Measurements from ENCODE around the gene KIR3DL3. TPM values are rescaled to one million over a fixed set of nuclear protein-coding genes. Genes with fewer than 3 reads are reported as not detected.
"Not testable (repeated sequence)": the region's sequence is repeated elsewhere in the genome, so short reads cannot be mapped to it uniquely, and the experiment has no call there.

The KIR3DL3 gene
- total and polyA plus RNA-seq, 2 donors (not counting 1 experiment from before 2014, with no cell fraction given): not detected

GRCh38 chr19:54758577-54758976 is 34.3 kb downstream of the KIR3DL3 start:
- H3K4me3 Mint-ChIP-seq; H3K27me3 Mint-ChIP-seq; H3K27ac Mint-ChIP-seq; H3K27ac ChIP-seq (ENCODE audit: low read length in 2 of 2); H3K9me3 ChIP-seq (ENCODE audit: control extremely low read depth in 1 of 3, control insufficient read depth in 2 of 3, insufficient read depth in 1 of 3, low read length in 2 of 3); H3K4me3 ChIP-seq (ENCODE audit: control extremely low read depth in 1 of 5, extremely low read depth in 1 of 5, insufficient read depth in 1 of 5, low read depth in 2 of 5, low read length in 4 of 5); H3K4me2 ChIP-seq (replicated peaks; ENCODE audit: low read depth, low read length, poor library complexity, severe bottlenecking); H3K79me2 ChIP-seq (ENCODE audit: control insufficient read depth, insufficient read depth, low read length); DNase-seq; H3K36me3 ChIP-seq (replicated peaks in 1 of 2; ENCODE audit: control extremely low read depth in 1 of 2, control insufficient read depth in 1 of 2, extremely low read depth in 1 of 2, insufficient read depth in 2 of 2, low read length in 1 of 2); POLR2A ChIA-PET; H2AFZ ChIP-seq (ENCODE audit: insufficient read depth, low read depth, low read length, poor library complexity, severe bottlenecking); H3K4me1 ChIP-seq (ENCODE audit: control insufficient read depth in 2 of 2, insufficient read depth in 2 of 2, low read length in 2 of 2); H3K9ac ChIP-seq (ENCODE audit: low read length); intact Hi-C loops (cut with micrococcal nuclease); H4K20me1 ChIP-seq (ENCODE audit: control insufficient read depth, insufficient read depth, low read length, poor library complexity, severe bottlenecking); ATAC-seq (ENCODE audit: low read depth); H3K27me3 ChIP-seq (replicated peaks in 1 of 4; ENCODE audit: control extremely low read depth in 1 of 4, control insufficient read depth in 3 of 4, insufficient read depth in 4 of 4, low read length in 3 of 4); CTCF ChIA-PET; H3K4me1 Mint-ChIP-seq; H3K9me3 Mint-ChIP-seq (ENCODE audit: insufficient read depth): not testable (repeated sequence)
- 77% methylated on average over 5 of the region's 6 CpGs for WGBS (ENCODE audit: insufficient coverage)

- H4K20me1 ChIP-seq (ENCODE audit: control insufficient read depth, insufficient read depth, low read length, poor library complexity, severe bottlenecking); H3K27me3 ChIP-seq (replicated peaks in 1 of 4; ENCODE audit: control extremely low read depth in 1 of 4, control insufficient read depth in 3 of 4, insufficient read depth in 4 of 4, low read length in 3 of 4); H3K9me3 ChIP-seq (ENCODE audit: control extremely low read depth in 1 of 3, control insufficient read depth in 2 of 3, insufficient read depth in 1 of 3, low read length in 2 of 3); H3K27me3 Mint-ChIP-seq; H3K79me2 ChIP-seq (ENCODE audit: control insufficient read depth, insufficient read depth, low read length); H3K27ac ChIP-seq (ENCODE audit: low read length in 2 of 2); H3K9ac ChIP-seq (ENCODE audit: low read length); H3K9me3 Mint-ChIP-seq (ENCODE audit: insufficient read depth); ATAC-seq (ENCODE audit: low read depth); H3K4me1 Mint-ChIP-seq; H3K4me1 ChIP-seq (ENCODE audit: control insufficient read depth in 2 of 2, insufficient read depth in 2 of 2, low read length in 2 of 2); H3K36me3 ChIP-seq (replicated peaks in 1 of 2; ENCODE audit: control extremely low read depth in 1 of 2, control insufficient read depth in 1 of 2, extremely low read depth in 1 of 2, insufficient read depth in 2 of 2, low read length in 1 of 2); H3K4me2 ChIP-seq (replicated peaks; ENCODE audit: low read depth, low read length, poor library complexity, severe bottlenecking); H3K4me3 Mint-ChIP-seq; intact Hi-C loops (cut with micrococcal nuclease); H2AFZ ChIP-seq (ENCODE audit: insufficient read depth, low read depth, low read length, poor library complexity, severe bottlenecking); DNase-seq; POLR2A ChIA-PET; CTCF ChIA-PET; H3K4me3 ChIP-seq (ENCODE audit: control extremely low read depth in 1 of 5, extremely low read depth in 1 of 5, insufficient read depth in 1 of 5, low read depth in 2 of 5, low read length in 4 of 5); H3K27ac Mint-ChIP-seq: not testable (repeated sequence)
- 78% methylated on average over 8 of the region's 8 CpGs for WGBS (ENCODE audit: insufficient coverage)
Measured at GRCh38 chr19:54764219-54764618, 40.0 kb downstream of the KIR3DL3 start.

GRCh38 chr19:54766464-54766863 is 42.2 kb downstream of the KIR3DL3 start:
- H3K36me3 ChIP-seq (replicated peaks in 1 of 2; ENCODE audit: control extremely low read depth in 1 of 2, control insufficient read depth in 1 of 2, extremely low read depth in 1 of 2, insufficient read depth in 2 of 2, low read length in 1 of 2); H3K9me3 ChIP-seq (ENCODE audit: control extremely low read depth in 1 of 3, control insufficient read depth in 2 of 3, insufficient read depth in 1 of 3, low read length in 2 of 3); H3K79me2 ChIP-seq (ENCODE audit: control insufficient read depth, insufficient read depth, low read length); H4K20me1 ChIP-seq (ENCODE audit: control insufficient read depth, insufficient read depth, low read length, poor library complexity, severe bottlenecking); ATAC-seq (ENCODE audit: low read depth); H3K27me3 ChIP-seq (replicated peaks in 1 of 4; ENCODE audit: control extremely low read depth in 1 of 4, control insufficient read depth in 3 of 4, insufficient read depth in 4 of 4, low read length in 3 of 4); H3K27ac Mint-ChIP-seq; H3K4me3 ChIP-seq (ENCODE audit: control extremely low read depth in 1 of 5, extremely low read depth in 1 of 5, insufficient read depth in 1 of 5, low read depth in 2 of 5, low read length in 4 of 5); H3K4me1 Mint-ChIP-seq; H3K9me3 Mint-ChIP-seq (ENCODE audit: insufficient read depth); H3K27ac ChIP-seq (ENCODE audit: low read length in 2 of 2); intact Hi-C loops (cut with micrococcal nuclease); H3K4me1 ChIP-seq (ENCODE audit: control insufficient read depth in 2 of 2, insufficient read depth in 2 of 2, low read length in 2 of 2); H3K27me3 Mint-ChIP-seq; H3K9ac ChIP-seq (ENCODE audit: low read length); H2AFZ ChIP-seq (ENCODE audit: insufficient read depth, low read depth, low read length, poor library complexity, severe bottlenecking); H3K4me3 Mint-ChIP-seq; DNase-seq; POLR2A ChIA-PET; H3K4me2 ChIP-seq (replicated peaks; ENCODE audit: low read depth, low read length, poor library complexity, severe bottlenecking); CTCF ChIA-PET: not testable (repeated sequence)
- WGBS (ENCODE audit: insufficient coverage): 83% methylated on average over 1 of the region's 4 CpGs

DNA sequence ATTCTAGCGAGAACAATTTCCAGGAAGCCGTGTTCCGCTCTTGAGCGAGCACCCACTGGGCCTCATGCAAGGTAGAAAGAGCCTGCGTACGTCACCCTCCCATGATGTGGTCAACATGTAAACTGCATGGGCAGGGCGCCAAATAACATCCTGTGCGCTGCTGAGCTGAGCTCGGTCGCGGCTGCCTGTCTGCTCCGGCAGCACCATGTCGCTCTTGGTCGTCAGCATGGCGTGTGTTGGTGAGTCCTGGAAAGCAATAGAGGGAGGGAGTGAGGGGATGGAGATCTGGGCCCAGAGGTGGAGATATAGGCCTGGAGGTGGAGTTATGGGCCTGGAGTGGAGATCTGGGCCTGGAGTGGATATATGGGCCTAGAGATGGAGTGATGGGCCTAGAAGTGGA is 45.4 kb downstream of the KIR3DL3 start, which contains the start of gene KIR2DL1:
Gene KIR2DL1 (plus strand): TSS at position 148 of the 400 bp plus-strand sequence. CDS start 58 bp downstream, at position 206.
- H3K9ac ChIP-seq (ENCODE audit: low read length); H3K9me3 ChIP-seq (ENCODE audit: control extremely low read depth in 1 of 3, control insufficient read depth in 2 of 3, insufficient read depth in 1 of 3, low read length in 2 of 3); H3K36me3 ChIP-seq (replicated peaks in 1 of 2; ENCODE audit: control extremely low read depth in 1 of 2, control insufficient read depth in 1 of 2, extremely low read depth in 1 of 2, insufficient read depth in 2 of 2, low read length in 1 of 2); H3K79me2 ChIP-seq (ENCODE audit: control insufficient read depth, insufficient read depth, low read length); H3K4me3 Mint-ChIP-seq; intact Hi-C loops (cut with micrococcal nuclease); POLR2A ChIA-PET; H3K4me2 ChIP-seq (replicated peaks; ENCODE audit: low read depth, low read length, poor library complexity, severe bottlenecking); DNase-seq; H3K4me3 ChIP-seq (ENCODE audit: control extremely low read depth in 1 of 5, extremely low read depth in 1 of 5, insufficient read depth in 1 of 5, low read depth in 2 of 5, low read length in 4 of 5); H3K27ac ChIP-seq (ENCODE audit: low read length in 2 of 2); CTCF ChIA-PET; ATAC-seq (ENCODE audit: low read depth); H3K27me3 ChIP-seq (replicated peaks in 1 of 4; ENCODE audit: control extremely low read depth in 1 of 4, control insufficient read depth in 3 of 4, insufficient read depth in 4 of 4, low read length in 3 of 4); H3K4me1 ChIP-seq (ENCODE audit: control insufficient read depth in 2 of 2, insufficient read depth in 2 of 2, low read length in 2 of 2); H3K27me3 Mint-ChIP-seq; H2AFZ ChIP-seq (ENCODE audit: insufficient read depth, low read depth, low read length, poor library complexity, severe bottlenecking); H4K20me1 ChIP-seq (ENCODE audit: control insufficient read depth, insufficient read depth, low read length, poor library complexity, severe bottlenecking); H3K27ac Mint-ChIP-seq; H3K4me1 Mint-ChIP-seq; H3K9me3 Mint-ChIP-seq (ENCODE audit: insufficient read depth): not testable (repeated sequence)
- WGBS (ENCODE audit: insufficient coverage): 96% methylated on average over 13 of the region's 15 CpGs

Measured in B cell (primary cell).